Endothelial cell of hepatic sinusoid (primary cell): ENCODE data around the gene CTNNA1.

ENCODE experiments used
- in situ Hi-C: cut with HindIII; loops from 2 replicates; pipeline ENCODE4 v1.10.0; 2017; ENCODE audit warnings: low sequenced_read_pairs

The CTNNA1 gene

DNA sequence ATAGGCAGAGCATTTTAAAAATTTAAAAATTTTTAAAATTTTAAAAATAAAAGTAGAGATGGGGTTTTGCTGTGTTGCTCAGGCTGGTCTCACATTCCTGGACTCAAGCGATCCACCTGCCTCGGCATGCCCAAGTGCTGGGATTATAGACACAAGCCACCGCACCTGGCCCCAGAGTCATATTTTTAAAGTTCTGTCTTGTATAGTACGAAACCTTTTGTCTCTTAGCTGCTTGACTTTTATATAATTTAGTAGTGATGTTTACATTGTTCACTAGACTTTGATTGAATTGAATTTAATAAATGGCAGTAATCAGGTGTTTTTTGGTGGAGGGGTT, 90.9 kb downstream of the CTNNA1 start:
- in situ Hi-C loops: no loop called here

- in situ Hi-C loops: loop anchor here (5.0 kb wide), 2 partner anchors 38 to 52 kb away; no protein-coding TSS in a partner anchor
Measured at GRCh38 chr5:138844812-138845513, 91.7 kb downstream of the CTNNA1 start.

DNA sequence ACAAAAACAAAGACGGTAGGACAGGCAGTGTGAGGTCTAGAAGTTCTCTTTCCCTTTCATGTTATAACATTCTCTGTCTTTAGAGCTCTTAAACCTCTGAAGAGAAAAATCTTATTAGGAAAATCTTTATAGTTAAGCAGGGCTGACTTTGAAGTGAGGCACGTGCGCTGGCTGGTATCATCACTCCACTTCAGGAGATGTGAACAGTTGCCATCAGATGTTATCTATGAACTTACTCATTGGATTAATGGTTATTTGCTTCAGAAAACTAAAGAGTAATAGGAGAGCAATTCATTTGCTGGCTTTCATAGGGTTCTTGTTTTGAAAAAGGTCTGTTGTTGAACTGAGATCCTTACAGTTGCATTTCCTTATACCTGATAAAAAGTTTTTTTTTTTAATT, 96.2 kb downstream of the CTNNA1 start:
- in situ Hi-C loops: loop anchor here (5.0 kb wide), 2 partner anchors 42 to 48 kb away; no protein-coding TSS in a partner anchor

GRCh38 chr5:138849882-138850281, 96.7 kb downstream of the CTNNA1 start:
- in situ Hi-C loops: loop anchor here (5.0 kb wide), 2 partner anchors 43 to 47 kb away; no protein-coding TSS in a partner anchor

DNA sequence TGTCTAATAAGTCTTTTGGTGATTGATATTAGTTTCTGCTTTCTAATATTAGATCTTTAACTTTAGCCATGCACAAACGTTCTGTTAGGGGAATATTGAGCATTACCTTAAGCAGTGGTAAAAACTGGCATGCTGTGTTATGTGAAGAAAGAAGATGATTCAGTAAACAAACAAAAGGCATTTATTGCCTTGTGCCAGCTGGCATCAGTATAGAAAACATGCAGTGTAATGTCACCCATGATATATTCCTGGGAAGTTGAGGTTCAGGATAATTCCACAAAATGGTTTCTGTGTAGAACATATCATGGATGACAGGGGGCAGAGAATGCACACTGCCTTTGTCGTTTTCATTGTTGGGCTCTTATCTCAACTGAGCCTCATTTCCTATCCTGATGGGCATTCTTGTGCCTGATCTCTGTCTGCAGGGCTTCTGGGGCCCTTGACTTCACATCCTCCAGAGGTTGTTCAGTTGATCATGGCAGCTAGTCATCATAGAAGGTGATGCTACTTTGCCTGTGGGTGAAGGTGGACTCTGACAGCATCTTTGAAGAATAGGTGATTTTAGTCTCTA, 97.7 kb downstream of the CTNNA1 start:
- in situ Hi-C loops: no loop called here

- in situ Hi-C loops: no loop called here
Measured at GRCh38 chr5:138853132-138853531, 99.9 kb downstream of the CTNNA1 start.

GRCh38 chr5:138867011-138867410, 113.8 kb downstream of the CTNNA1 start:
- in situ Hi-C loops: no loop called here

DNA sequence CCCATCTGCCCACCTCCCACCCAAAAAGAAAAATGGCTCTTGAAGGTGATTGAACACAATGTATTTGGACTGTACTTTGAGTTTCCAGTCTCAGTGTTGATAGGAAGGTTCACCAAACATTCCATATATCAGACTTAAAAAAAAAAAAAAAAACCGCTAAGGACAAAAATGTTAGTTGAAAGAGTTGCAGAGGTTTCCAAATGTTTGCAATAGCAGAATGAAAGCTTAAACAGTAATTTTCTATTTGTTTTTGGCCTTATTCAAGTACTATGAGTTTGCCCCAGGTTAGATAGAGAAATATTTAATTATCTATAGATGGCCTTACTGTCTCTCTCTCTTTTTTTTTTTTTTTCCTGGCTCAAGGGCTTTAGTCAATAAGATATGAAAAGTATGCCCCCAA, 115.8 kb downstream of the CTNNA1 start:
- in situ Hi-C loops: no loop called here

DNA sequence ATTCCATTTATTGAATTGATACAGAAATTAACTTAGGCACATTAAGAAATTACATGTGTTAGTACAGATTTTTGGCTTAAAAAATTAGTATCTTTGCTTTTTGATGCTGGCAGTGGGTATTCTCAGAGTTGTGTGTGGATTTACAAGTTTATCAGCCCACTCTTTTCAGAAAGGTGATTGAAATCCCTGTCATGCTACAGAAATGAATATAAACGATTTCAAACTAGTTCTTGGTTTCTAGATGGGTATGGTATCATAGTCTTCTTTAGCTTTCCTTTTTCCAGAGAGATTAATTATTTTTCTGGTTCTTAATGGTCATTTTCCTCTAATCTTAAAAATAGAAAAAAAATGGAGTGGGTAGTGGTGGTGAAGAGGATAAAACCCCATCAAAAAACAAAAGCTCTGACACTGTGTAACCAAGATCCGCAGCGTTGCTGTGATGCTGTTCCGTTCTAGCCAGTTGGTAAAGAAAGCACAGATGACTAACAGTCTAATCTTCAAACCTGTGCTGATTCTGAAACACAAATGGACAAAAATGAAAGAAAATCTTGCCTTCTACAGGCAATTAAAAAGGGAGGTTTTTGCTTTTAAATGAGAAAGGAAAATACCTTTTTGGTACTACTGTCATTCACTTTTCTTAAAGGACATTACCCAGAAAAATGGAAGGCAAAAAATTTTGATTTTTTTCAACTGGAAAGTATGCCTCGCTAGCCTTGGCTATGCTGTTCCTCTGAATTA, 116.7 kb downstream of the CTNNA1 start:
- in situ Hi-C loops: no loop called here

- in situ Hi-C loops: no loop called here
Measured at GRCh38 chr5:138870611-138871010, 117.4 kb downstream of the CTNNA1 start.

- in situ Hi-C loops: no loop called here
Measured at GRCh38 chr5:138872841-138873465, 119.7 kb downstream of the CTNNA1 start.

- in situ Hi-C loops: no loop called here
Measured at GRCh38 chr5:138873466-138874221, 120.4 kb downstream of the CTNNA1 start.

DNA sequence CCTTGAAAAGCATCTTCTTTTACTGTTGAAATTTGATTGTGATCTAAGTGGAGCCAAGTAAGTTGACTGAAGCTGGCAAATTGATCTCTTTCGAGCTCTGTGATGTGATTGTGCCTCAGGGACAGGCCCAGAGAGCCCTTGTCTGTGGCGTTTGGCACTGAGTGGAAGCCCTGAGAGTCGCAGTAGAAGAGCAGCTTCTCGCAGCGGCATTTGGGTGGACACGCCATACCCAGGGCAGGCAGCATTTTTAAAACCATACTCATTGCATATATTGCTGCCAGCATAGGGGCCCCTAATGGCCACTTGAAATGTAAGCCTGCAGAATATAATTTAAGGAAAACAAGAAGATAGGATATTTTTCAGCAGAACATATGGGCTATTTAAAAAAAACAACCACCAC, 121.0 kb downstream of the CTNNA1 start:
- in situ Hi-C loops: no loop called here

DNA sequence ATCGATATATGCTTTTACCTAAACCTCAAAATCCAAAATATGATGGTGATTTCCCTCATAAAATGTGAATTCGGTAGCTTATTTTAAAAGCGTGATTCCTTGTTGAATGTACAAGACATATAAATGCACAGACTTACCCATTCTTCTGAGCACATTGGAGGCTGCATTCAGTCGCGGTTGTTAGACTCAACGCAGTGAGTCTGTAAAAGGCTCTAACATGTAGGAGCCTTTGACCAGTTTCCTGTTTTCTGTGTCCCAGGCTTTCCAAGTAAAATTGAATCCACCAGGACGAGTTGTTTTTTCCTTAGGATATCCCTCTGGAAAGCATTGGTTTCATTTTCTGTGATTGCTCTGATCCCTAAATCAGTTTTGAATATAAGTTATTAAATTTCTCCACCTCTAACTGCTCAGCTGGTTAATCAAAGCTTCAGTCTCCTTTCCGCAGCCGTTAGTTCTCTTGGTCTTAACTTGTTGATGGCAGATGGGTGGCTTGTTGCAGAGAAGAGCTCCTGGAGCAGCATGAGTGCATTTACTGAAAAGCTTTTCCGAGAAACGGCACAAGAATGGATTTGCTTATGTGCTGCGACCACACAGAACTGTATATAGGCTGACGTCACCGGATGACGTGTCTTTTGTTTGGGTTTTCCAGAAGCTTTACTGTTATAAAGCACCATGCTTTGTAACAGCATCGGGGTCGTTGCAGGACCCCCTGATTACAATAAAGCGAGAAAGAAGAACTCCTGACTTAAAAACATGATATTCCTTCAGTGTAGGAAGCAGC, 121.7 kb downstream of the CTNNA1 start, which contains the start of gene LRRTM2:
LRRTM2 (minus strand) TSS at position 565 of the 781 bp plus-strand sequence; CDS start at position 141, 424 bp downstream.
- in situ Hi-C loops: no loop called here

- in situ Hi-C loops: no loop called here
Measured at GRCh38 chr5:138875552-138875875, 122.3 kb downstream of the CTNNA1 start.

GRCh38 chr5:138875946-138876345, 122.7 kb downstream of the CTNNA1 start:
- in situ Hi-C loops: no loop called here

DNA sequence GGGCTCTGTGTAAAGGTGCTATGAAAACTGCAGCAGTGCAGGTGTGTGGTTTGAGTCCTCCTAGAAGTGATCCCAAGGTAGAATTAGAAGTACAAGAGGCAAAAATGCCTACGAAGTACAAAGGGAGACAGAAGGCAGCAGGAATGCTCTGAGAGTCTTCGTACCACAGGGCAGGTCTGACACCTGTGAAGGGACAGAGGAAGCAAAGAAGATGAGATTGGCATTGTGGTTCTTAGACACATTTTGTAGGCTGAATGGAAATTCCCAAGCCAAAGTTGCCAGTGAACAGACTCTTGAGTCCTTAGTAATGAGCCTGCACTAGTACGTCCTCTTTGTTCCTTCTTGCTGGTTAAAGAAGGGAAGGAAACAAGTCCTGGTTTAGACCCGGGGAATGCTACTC, 123.6 kb downstream of the CTNNA1 start:
- in situ Hi-C loops: no loop called here

DNA sequence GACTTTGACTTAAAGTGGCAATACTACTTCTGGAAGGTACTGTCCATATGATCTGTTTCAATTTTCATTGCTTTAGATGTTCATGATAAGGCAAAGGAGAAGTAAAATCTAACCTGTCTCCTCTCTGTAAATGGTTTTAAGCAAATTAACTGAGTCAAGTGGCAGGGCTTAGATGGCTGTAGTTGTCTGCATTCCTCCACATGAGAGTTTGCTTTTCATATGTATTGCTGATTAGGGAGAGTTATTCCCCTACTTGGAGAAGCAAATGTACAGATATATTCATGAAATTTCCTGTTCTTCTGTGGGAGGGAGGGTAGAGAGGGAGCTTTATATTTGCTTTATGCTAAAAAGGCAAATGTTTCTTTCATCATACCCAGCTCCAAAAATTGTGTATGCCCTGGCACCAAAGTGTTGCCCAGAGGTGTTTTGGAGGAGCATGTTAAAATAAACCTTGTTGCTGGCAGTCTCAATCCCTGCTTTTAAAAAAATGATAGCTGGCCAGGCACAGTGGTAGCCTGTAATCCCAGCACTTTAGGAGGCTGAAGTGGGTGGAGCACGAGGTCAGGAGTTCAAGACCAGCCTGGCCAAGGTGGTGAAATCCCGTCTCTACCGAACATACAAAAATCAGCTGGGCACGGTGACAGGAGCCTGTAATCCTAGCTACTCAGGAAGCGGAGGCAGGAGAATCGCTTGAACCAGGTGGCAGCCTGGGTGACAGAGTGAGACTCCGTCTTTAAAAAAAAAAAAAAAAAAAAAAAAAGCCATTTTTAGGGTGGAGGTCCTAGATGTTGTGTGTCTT, 125.4 kb downstream of the CTNNA1 start:
- in situ Hi-C loops: no loop called here

GRCh38 chr5:138883211-138883610, 130.0 kb downstream of the CTNNA1 start:
- in situ Hi-C loops: loop anchor here (5.0 kb wide), 1 partner anchor 49 kb away; no protein-coding TSS in a partner anchor
